Right atrium auricular region (tissue), 2 donors: ENCODE results near the gene MFAP5. TPM values are rescaled to one million over a fixed set of nuclear protein-coding genes. Genes with fewer than 3 reads are reported as not detected.
A peak's percentile ranks its signal among the peaks of the same experiment; 100 is the strongest.
"Not testable (repeated sequence)": the region's sequence is repeated elsewhere in the genome, so short reads cannot be mapped to it uniquely, and the experiment has no call there.

Experiments used
- DNase-seq: peaks from one replicate; pipeline ENCODE4 v3.0.0-alpha.2; 2019; ENCODE audit warnings: low spot score
- H3K27ac ChIP-seq, 2 donors: fragments of 200-600 bp; sonication (generic); 1 replicate in 1 of 2; 2 replicates in 1 of 2; pipeline ENCODE4 v1.5.1; 2016 to 2019
- H3K27me3 ChIP-seq, 2 donors: fragments of 200-600 bp; sonication (generic); one replicate each; pipeline versions ENCODE4 v1.5.1 to v1.6.0; 2017 to 2019
- H3K36me3 ChIP-seq: fragments of 200-600 bp; sonication (generic); one replicate; pipeline ENCODE4 v1.5.1; 2016
- H3K4me1 ChIP-seq, 2 donors: fragments of 200-600 bp; sonication (generic); one replicate each; pipeline versions ENCODE4 v1.5.1 to v1.6.0; 2017 to 2019
- H3K4me3 ChIP-seq, 2 donors: fragments of 200-600 bp; sonication (generic); 1 replicate in 1 of 2; 2 replicates in 1 of 2; pipeline ENCODE4 v1.5.1; 2017 to 2019; ENCODE audit warnings: mild to moderate bottlenecking in 1 of 2, moderate library complexity in 1 of 2
- H3K9me3 ChIP-seq, 2 donors: fragments of 200-600 bp; sonication (generic); one replicate each; pipeline ENCODE4 v1.5.1; 2019
- CTCF ChIP-seq, 2 donors: fragments of 200-600 bp; sonication (generic); IDR thresholded peaks; one replicate each; pipeline ENCODE4 v1.5.1; 2019; ENCODE audit warnings: antibody characterized with exemption in 2 of 2
- total RNA-seq, 2 donors: library from RNA; depleted of rRNA; stranded (reverse); fragments of >200 nt; gene quantifications; one replicate each; pipeline ENCODE4 v1.1.0, GENCODE V29; 2016

Gene MFAP5
- total RNA-seq, 2 donors from 2014 or later, result 22.1 to 104 TPM

- Histone ChIP-seq H3K27ac (no peak overlapping the region), H3K27me3 (no peaks in the 10 kb centered on the region), H3K4me1 (no peaks in the 10 kb centered on the region), H3K4me3 (no peak overlapping the region), H3K9me3 (no peaks in the 10 kb centered on the region), H3K36me3 (no peaks in the 10 kb centered on the region)
- TF ChIP-seq CTCF (IDR thresholded peaks at IDR 0.05), result no peak
- peak; percentile 32 for DNase-seq
Measured at GRCh38 chr12:8637244-8637643, 25.4 kb downstream of the MFAP5 start.

DNA sequence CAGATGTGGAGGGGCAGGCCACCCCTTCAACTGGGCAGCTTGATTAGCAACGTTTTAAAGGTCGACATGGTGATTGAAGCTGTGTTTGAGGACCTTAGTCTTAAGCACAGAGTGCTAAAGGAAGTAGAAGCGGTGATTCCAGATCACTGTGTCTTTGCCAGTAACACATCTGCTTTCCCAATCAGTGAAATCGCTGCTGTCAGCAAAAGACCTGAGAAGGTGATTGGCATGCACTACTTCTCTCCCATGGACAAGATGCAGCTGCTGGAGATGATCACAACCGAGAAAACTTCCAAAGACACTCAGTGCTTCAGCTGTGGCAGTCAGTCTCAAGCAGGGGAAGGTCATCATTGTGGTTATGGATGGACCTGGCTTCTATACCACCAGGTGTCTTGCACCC is 26.0 kb downstream of the MFAP5 start:
- Histone ChIP-seq H3K27ac (no peak overlapping the region), H3K9me3 (no peaks in the 10 kb centered on the region), H3K36me3 (no peaks in the 10 kb centered on the region), H3K4me1 (no peaks in the 10 kb centered on the region), H3K4me3 (no peak overlapping the region), H3K27me3 (no peaks in the 10 kb centered on the region)
- no peak for DNase-seq
- no peak for TF ChIP-seq CTCF (IDR thresholded peaks at IDR 0.05)

DNA sequence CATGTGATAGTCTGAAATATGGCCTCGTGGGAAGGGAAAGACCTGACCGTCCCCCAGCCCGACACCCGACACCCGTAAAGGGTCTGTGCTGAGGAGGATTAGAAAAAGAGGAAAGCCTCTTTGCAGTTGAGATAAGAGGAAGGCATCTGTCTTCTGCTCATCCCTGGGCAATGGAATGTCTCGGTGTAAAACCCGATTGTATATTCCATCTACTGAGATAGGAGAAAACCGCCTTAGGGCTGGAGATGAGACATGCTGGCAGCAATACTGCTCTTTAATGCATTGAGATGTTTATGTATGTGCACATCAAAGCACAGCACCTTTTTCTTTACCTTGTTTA is 26.6 kb downstream of the MFAP5 start:
- H3K27me3 ChIP-seq, H3K9me3 ChIP-seq, H3K4me1 ChIP-seq, DNase-seq, H3K4me3 ChIP-seq, H3K36me3 ChIP-seq, H3K27ac ChIP-seq: not testable (repeated sequence)

DNA sequence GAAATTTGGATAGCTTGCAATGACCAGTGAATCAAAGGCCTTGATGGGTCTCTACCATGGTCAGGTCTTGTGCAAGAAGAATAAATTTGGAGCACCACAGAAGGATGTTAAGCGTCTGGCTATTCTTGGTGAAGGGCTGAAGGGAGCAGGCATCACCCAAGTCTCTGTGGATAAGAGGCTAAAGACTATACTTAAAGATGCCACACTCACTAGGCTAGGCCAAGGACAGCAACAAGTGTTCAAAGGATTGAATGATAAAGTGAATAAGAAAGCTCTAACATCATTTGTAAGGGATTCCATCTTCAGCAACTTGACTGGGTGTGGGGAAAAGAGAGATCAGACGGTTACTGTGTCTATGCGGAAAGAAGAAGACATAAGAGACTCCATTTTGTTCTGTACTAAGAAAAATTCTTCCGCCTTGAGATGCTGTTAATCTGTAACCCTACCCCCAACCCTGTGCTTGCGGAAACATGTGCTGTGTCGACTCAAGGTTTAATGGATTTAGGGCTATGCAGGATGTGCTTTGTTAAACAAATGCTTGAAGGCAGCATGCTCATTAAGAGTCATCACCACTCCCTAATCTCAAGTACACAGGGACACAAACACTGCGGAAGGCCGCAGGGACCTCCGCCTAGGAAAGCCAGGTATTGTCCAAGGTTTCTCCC is 27.2 kb downstream of the MFAP5 start:
- not testable (repeated sequence) for H3K4me3 ChIP-seq, H3K27me3 ChIP-seq, H3K9me3 ChIP-seq, H3K4me1 ChIP-seq, H3K36me3 ChIP-seq, H3K27ac ChIP-seq
- DNase-seq, result peak; percentile 5

GRCh38 chr12:8630131-8630530 is 32.5 kb downstream of the MFAP5 start:
- TF ChIP-seq CTCF (IDR thresholded peaks at IDR 0.05), result no peak
- no peak overlapping the region for H3K27ac ChIP-seq

GRCh38 chr12:8629486-8630033 is 33.1 kb downstream of the MFAP5 start:
- Histone ChIP-seq H3K27ac (no peak overlapping the region), H3K27me3 (no peaks in the 10 kb centered on the region), H3K4me1 (peaks cover 0 to 5% of the 10 kb centered on the region in 2 donors), H3K4me3 (no peak overlapping the region), H3K36me3 (no peaks in the 10 kb centered on the region), H3K9me3 (no peaks in the 10 kb centered on the region)
- TF ChIP-seq CTCF (IDR thresholded peaks at IDR 0.05), result no peak
- peak; percentile 4 for DNase-seq

More at GRCh38 chr12:8630131-8630530, 32.5 kb downstream of the MFAP5 start:
- no peaks in the 10 kb centered on the region for H3K9me3 ChIP-seq
- H3K4me3 ChIP-seq, result no peak overlapping the region
- no peaks in the 10 kb centered on the region for H3K36me3 ChIP-seq
- no peak for DNase-seq
- H3K4me1 ChIP-seq, result peaks cover 0 to 5% of the 10 kb centered on the region in 2 donors
- H3K27me3 ChIP-seq, result no peaks in the 10 kb centered on the region

DNA sequence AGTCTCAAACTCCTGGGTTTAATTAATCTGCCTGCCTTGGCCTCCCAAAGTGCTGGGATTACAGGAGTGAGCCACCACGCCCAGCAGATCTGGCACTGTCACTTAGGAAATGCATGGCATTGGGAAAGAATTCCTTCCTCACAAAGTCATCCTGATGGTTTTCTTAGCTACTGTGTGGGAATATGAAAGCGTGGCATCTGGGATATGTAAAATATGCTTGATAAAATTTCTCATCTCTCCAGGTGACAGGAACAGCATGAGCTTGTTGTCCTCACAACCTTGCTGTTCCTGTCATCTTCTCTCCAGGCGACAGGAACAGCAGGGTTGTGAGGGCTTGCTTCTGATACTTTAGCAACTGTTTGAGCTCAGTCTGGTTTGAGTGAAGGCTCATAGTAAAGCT is 33.9 kb downstream of the MFAP5 start:
- Histone ChIP-seq H3K27ac (no peak overlapping the region), H3K36me3 (no peaks in the 10 kb centered on the region), H3K4me1 (peaks cover 0 to 5% of the 10 kb centered on the region in 2 donors), H3K27me3 (no peaks in the 10 kb centered on the region), H3K9me3 (no peaks in the 10 kb centered on the region), H3K4me3 (no peak overlapping the region)
- no peak for DNase-seq
- TF ChIP-seq CTCF (IDR thresholded peaks at IDR 0.05), result no peak

DNA sequence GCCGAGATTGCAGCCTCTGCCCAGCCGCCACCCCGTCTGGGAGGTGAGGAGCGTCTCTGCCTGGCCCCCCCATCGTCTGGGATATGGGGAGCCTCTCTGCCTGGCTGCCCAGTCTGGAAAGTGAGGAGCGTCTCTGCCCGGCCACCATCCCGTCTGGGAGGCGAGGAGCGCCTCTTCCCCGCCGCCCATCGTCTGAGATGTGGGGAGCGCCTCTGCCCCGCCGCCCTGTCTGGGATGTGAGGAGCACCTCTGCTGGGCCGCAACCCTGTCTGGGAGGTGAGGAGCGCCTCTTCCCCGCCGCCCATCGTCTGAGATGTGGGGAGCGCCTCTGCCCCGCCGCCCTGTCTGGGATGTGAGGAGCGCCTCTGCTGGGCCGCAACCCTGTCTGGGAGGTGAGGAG is 37.9 kb downstream of the MFAP5 start:
- not testable (repeated sequence) for H3K36me3 ChIP-seq, H3K27me3 ChIP-seq, H3K4me1 ChIP-seq, H3K9me3 ChIP-seq, H3K27ac ChIP-seq, DNase-seq, H3K4me3 ChIP-seq
